Measurements from ENCODE around the gene RAPH1.

- no peak for TF ChIP-seq POLR2A (IDR thresholded peaks at IDR 0.05)
- no peak for TF ChIP-seq CTCF (IDR thresholded peaks at IDR 0.05)
These were observed 34.8 kb downstream of the RAPH1 start for GRCh38 chr2:203500297-203500696.
